NCI-H460 (cell line): ENCODE data around the gene MRPL57. TPM values are rescaled to one million over a fixed set of nuclear protein-coding genes. Genes with fewer than 3 reads are reported as not detected.

ENCODE experiments used
- small RNA-seq, 2 experiments: library from RNA; depleted of rRNA; stranded (forward); fragments of <200 nt; gene quantifications; one replicate each; pipeline ENCODE3, GENCODE V24; 2014
- total RNA-seq: library from RNA; depleted of rRNA; stranded (reverse); fragments of >200 nt; shearing (Covaris generic); gene quantifications from 2 replicates; pipeline ENCODE4 v1.2.3, GENCODE V29; 2014; rRNA removed

The MRPL57 gene
- total RNA-seq, 1 experiment from 2014 or later: 23.8 TPM

Small RNA genes within 50 kb of the gene (small RNA-seq; reads per million reads assigned to genes)
- gene AL158032.1 (0 reads per million in 2 experiments), gene RF00086 (0 to 0.17 reads per million in 2 experiments)

Other genes starting within 250 kb of the MRPL57 start
- 16.7 and 19.1 TPM in 2 replicates for gene LATS2, start 115.1 kb upstream of the MRPL57 start, total RNA-seq
- gene SAP18, start 36.5 kb upstream of the MRPL57 start, total RNA-seq: 89.5 and 105 TPM in 2 replicates
- gene SKA3, start 106 bp upstream of the MRPL57 start, total RNA-seq: 16.4 and 23.6 TPM in 2 replicates